Activated CD8-positive, alpha-beta memory T cell treated with anti-CD3 and anti-CD28 coated beads for 1 hour (primary cell): ENCODE data around the gene STK17B.

ENCODE experiments used
- DNase-seq, 2 donors: peaks; one replicate each; pipeline ENCODE4 v3.0.0-alpha.2; 2020; ENCODE audit warnings: low read depth in 1 of 2; ENCODE audit errors: extremely low read depth in 1 of 2

Gene STK17B

DNA sequence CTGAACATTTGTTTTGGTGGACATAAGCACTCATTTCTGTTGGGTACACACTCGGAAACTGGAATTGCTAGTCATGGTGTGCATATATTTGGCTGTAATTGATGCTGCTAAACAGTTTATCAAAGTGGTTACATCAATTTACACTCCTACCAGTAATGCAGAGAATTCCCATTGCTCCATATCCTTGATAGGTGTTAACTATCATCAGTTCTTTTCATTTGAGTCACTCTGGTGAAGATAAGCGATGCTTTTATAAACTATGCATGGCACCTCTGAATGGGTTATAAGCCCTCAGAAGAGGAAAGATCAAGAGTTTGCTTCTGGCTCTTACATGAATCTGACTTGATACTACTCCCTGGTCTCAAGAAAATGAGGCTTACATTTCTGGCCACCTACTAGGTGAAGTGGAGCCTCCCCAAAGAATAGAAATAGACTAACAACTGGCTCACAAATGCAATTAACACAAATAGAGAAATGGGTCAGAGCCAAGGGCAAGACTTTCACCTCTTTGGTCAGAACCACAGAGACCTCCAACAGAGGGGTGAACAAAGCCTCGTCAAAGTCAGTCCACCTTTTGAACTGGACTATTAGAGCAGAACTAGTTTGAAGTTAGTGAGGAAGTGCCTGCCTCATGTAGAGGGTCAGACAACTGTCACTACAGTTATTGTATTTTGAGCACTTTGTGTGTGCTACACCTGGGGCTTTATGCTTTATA, 15.0 kb upstream of the STK17B start:
- no peak for DNase-seq

DNA sequence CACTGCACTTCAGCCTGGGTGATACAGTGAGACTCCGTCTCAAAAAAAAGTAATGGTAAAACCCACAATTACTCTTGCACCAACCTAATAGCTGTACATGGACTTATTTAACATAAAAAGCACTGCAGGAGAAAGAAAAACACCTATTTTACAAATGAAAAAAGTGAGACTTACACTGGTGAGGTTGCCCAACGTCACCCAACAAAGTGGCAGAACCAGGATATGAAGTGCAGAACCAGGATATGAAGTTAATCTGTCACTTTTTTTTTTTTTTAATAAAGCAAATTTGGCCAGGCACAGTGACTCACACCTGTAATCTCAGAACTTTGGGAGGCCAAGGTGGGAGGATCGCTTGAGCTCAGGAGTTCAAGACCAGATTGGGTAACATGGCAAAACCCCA, 13.5 kb upstream of the STK17B start:
- DNase-seq = no peak

DNA sequence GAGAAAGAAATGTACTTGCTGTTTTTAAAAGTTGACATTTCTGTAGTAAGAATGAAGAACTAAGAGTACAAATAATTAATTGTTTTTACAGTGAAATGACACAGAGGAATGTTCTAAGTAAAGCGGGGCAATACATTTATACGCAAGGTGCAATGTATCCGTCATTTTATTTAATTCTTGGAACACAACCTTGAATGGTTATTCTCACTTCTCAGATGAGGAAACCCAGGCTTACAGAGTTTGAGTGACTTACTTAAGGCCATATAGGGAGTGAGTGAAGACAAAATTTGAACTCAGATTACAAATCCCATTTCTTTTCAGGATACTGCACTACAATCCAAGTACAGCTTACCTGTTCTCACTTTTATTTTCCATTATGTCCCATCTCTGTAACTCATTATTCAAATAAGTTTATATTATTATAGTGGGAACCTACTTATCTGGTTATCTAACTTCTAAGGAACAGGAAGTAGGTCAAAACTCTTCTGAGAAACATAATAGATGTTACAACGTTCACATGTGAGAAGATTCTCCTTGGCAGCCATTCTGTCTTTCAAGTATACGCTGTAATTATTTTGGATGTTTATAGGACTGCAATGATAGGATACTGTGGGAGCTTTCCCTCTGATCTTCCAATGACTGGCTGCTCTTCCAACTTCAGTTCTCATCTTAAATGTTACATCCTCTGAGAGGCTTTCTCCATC, 12.3 kb upstream of the STK17B start:
- no peak for DNase-seq

DNA sequence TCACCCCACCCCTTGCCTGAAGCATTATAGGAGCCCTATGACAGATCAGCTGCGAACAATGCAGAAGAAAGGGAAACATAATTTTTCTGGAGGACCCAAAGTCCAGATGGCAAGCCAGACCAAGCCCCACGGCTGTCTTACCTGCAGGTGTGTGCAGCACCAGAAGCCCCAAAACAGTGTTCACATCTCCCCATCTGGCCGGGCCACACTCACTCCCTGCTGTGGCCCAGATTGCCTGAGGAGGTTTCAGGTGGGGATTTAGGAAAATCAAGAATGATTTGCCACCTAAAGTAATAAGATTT, 11.7 kb upstream of the STK17B start:
- DNase-seq = no peak

DNA sequence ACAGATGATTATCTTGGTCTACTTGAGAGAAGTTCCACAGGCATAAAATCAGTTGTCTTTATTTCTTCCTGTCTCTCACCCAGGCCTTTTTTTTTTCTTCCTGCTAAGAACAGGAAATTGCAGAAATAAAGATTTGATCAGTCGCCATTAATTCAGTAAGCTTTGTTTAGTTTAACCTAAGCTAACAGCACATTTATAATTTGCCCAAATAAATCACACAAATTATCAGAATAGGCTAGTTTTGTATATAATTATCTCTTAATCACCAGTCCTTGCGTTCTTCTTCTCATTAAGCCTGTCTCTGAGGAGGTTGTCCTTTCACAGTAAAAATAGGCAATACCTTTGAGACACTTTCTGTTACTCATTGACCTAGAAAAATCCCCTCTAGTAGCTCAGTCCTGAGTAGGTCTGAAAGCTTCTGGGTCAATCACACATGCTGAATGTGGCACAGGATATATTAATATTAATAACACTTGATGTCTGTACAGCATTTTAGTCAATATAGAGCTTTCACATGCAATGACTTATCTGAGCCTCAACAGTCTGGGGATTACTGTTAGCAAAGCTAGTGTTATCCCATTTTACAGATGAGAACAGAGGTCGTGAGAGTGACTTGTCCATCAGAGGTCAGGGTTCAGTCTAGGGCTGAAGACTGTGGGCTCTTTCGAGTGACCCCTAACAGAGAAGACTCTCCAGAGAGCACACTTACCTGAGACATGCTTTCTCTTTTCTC, 11.2 kb upstream of the STK17B start:
- no peak for DNase-seq

DNA sequence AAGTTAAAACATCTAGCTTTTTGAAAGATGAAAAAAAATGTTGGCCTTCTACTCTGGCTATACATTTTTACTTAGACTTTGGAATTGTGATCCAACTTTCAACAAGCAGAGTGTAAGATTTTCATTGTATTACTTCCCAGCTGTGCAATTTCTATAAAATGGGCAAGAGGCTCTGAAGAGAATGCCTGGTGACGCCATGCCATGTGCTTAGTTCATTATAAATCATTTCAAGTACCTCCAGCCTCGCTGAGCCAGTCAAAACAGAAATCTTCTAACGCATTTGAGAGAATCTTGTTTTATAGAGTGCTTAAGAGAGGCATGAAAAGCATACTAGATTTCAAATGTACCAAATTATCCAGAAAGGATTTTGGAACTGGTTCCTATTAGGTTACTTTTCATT, 10.1 kb upstream of the STK17B start:
- no peak for DNase-seq

DNA sequence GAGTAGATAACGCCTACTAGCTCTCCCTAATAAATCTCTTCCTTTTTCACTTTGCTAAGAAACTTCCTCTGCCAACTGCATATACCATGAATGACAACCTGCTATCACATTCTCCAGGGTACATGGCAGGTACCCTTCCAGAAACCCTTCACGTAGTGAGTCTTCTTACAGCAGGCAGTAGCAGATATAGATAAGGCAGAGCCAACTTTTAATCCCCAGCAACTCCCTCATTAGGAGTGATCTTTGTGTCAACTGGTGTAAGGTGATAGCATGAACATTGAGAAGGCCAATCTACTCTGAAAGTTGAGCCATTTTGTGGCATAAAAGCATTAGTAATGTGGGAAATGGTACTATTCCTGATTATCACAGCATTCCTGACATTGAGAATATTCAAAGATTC, 5.7 kb upstream of the STK17B start:
- no peak for DNase-seq

DNA sequence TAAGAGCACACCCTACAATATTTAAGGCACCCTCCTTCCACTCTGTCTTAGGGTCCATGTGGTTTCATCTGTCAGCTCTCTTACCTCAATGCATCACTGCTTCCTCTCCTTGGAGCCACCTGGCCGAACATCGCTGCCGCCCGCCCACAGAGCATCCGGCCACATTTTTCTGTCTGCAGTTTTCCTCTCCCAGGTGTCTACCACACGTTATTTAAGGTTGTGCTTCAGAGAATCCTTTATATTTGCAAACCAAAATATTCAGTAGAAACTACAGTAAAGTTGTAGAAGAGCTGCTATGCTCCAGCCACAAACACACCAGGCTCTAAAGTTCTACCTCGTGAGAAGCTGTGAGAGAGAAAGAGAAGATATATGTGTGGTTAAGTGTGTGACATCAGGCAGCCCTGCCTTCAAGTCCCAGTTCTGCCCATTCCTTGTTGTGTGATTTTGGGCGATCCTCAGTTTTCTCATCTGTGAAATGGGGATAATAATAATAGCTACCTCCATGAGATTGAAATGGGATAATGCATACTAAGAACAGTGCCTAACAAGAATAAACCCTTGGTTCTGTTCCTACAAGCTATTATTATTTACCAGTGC, 4.9 kb upstream of the STK17B start:
- DNase-seq = peak; percentile 66 to 82

DNA sequence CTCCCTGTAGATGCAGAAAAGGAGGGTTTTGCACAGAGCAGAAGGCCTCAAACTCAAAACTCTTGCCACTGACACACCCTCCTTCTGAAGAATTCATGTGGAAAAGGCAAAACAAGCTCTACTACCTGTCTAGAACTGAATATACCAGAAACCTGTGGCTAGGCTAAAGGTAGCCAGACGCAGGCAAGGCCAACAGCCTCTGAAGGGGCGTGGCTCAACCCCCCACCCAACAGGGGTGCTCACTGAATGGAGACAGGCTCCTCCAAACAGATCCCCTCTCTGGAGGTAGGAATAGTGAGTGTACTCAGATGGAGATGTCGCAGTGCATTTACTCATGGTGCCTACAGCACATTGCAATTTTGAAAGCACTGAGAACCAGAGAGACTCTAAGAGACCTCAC, 3.0 kb upstream of the STK17B start:
- no peak for DNase-seq

DNA sequence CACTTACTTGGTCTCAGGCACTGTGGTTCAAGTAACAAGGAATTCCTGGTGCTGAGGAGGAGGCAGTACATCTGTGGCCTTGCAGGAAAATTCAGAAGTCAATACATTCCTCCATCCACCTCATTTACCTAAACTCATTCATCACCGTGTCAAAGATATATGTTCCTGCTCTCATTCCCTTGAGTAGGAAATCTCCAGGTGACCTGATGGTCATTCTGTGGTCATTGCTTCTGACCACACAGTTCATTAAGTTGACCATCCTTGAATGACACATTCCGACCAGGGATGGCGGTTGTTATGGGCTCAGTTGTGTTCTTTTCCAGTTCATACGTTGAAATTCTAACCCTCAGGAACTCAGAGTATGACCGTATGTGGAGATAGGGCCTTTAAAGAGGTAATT, 2.1 kb upstream of the STK17B start:
- no peak for DNase-seq

DNA sequence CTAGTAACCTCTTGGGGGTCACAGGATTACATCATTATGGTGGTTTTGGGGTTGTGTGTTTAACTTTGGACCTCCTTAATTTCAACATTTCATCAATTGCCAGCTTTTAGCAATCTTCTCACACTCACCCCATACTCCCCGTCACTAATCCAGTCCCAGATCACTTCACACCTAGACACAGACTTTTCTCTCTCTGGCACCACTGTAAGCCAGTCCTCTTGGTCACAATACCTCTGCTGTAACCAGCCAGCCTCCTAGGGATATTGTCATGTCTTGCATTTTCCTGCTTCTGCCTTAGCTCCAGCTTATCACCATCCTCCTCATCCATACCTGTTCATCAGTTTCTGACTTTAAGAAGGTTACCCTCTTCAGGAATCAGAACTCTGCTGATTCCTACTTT, 1.6 kb upstream of the STK17B start:
- DNase-seq = no peak

DNA sequence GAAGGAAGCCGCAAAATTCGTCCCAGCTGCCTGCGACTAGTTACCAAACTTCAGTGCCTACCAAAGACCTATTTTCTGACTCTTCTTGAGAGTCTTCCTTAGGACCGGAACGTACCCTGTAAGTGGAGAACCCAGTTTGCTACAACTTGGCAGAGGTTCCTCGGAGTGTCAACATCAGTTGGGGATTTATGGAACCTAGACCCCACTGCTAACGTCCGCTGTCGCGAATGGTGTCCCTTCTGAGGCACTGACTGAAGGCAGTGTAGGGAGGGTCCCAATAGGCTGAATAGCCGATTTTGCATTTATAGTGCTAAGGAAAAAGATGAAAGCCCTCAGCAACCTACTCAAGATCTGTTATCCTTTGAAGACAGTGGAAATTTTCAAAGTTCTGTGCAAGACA, 568 bp upstream of the STK17B start:
- DNase-seq = no peak

DNA sequence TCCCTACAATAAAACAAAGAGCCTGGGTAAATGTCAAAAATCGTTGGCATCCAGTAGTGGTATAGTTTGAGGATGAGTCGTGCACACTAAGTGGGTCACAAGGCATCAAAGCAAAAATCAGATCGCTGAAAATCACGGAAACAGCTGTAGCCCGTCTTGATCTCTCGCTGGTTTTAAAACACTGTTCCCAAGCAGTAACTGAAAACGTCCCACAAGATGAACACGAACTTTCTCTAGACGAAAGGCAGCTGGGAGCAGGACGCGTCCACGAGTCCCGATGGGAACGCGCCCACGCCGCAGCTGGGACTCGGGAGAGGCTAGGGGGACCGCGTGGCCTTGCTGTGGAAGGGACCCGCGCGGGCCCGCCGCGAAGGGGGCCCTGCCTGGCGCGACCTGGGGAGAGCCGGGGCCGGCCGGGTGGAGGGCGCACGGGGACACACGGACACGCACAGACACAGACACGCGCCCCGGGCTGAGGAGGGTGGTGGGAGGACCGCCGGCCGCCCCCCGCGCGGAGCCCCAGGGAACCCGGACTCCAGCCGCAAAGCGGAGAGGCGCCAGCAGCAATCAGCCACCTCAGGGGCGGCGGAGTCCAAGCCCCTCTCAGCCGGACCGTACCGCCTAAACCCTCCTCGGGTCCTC, 651 bp downstream of the STK17B start:
- no peak for DNase-seq

DNA sequence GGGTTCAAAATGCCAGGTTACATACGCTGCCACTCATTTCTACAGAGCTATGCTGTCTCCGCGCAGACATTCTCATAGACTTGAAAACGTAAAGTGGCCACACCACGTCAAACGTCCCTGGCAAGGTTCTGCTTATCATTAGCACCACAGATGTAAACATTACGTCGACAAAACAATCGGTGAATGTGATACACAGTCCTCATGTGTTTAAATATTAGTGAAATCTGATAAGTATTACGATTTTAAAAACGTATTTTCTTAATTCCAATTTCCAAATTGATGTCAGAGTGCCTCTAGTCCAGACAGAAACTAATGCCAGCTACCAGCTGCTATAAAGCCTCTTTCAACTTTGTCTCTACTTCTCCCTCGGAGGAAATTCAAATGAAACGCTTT, 1.2 kb downstream of the STK17B start:
- no peak for DNase-seq

DNA sequence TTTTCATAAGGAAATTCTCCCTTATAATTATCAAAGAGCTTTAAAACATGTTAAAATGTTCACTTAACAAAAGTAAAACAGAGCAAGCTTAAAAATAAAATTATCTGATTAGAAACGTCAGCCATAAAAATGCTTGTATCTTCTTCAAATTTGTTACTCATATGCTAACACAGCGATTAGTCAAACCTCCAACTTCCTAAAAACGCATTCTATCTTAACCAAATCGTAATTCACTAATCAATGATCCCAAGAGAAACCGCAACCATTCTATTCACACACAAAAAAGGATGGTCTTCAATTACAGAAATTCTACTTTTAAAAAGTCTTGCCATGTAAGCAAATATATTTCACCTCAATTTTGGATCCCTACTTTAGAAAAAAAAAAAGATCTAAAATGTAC, 1.9 kb downstream of the STK17B start:
- DNase-seq = no peak

DNA sequence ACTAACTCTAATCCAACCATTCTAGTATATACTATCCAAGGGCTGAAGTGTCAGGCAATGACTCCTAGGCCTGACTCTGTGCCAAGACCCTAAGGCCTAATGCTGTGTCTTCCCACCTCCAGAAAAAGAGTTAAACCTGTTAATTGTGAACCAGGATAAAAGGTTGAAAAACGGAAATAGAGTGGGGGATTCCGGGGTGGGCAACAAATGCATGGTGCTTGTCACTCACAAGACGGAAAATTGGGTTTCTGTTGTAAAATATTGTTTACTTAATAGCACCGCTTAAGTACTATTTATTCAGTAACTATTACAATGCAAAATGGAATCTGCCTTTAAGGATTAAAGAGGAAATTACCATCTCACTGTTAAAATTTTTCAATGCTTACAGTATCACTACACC, 3.2 kb downstream of the STK17B start:
- DNase-seq = no peak

DNA sequence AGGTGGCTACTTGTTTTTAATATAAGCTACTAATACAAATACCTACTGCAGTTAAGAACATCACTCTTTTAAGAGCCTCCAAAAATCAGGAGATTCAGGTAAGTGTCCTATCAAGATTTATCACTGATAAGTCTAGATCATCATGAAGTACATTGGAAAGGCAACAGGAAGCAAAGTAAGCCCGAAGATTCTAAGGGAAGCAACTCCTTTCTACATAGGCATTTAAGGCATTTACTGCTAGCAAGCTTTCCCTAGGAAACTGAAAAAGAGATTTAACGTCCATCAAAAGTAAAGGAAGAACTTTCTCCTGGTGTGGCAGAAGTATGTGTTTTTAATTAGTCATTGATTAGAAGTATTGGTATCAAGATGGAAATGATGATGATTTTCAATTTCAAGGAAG, 3.7 kb downstream of the STK17B start:
- DNase-seq = no peak

DNA sequence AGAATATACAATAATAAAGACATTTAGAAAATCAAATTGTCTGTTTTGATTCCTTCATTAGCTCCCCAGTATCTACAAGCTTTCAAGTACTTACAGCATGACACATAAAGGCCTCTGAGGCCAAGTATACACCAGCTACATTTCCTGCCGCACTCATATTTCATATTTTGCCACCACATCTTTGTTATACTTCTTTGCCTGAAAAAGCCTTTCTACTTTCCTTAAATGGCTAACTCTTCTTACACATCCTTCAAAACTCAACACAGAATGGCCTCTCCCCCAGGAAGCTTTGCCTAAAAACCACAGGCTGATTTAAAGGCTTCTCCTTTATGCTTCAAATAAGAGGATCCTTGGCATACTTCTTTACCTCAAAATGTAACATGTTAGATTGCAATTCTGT, 4.5 kb downstream of the STK17B start:
- no peak for DNase-seq

DNA sequence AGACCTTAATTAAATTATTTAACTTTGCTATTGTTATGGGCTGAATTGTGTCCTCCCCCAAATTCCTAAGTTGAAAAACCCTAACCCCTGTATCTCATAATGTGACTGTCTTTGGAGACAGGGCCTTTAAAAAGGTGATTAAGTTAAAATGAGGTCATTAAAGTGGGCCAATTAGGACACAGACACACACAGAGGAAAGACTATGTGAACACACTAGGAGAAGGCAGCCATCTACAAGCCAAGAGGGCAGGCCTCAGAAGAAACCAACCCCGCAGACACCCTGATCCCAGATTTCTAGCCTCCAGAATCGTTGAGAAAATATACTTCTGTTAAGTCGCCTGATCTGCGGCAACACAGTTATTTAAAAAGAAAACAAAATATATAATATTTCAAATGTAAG, 6.4 kb downstream of the STK17B start:
- no peak for DNase-seq

DNA sequence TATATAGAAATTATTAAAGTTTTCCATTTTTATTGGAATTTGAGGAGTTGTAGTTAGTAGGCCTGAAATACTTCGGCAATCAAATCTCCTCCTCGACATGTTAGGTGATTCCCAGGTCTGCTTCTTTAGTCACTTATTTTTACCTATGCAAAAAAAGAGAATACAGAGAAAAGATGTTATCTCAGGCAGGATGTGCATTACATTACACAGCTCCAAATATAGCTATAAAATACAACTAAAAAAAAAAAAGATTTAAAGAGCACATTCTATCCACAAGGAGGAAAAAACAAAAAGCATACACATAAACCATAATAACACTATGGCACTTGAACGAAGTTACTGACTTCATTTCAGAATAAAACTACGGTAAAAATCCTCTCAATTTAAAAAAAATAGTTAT, 8.1 kb downstream of the STK17B start:
- DNase-seq = no peak

DNA sequence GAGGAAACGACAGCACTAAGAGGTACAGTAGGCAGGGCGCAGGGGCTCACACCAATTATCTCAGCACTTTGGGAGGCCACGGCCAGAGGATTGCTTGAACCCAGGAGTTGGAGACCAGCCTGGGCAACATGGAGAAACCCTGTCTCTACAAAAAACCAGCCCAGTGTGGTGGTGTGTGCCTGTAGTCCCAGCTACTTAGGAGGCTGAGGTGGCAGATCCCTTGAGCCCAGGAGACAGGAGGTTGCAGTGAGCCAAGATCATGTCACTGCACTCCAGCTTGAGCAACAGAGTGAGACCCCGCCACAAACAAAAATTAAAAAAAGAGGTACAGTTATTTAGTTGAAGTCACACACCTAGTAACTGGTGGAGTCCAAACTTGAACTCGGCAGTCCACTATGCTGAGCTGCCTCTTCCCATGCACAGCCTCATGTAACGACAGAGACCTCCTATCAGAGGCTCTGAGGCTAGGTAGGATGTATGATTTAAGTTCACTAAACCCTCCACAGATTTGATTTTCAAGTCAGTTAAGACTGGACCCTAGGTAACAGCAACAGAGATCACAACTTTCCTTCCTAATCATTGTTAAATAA, 8.7 kb downstream of the STK17B start:
- no peak for DNase-seq
